ENCODE results near the gene NT5DC3. TPM values are rescaled to one million over a fixed set of nuclear protein-coding genes. Genes with fewer than 3 reads are reported as not detected.

Gene NT5DC3
- total RNA-seq, 3 donors from 2014 or later, result 13.7 to 283 (median 18.0) TPM

GRCh38 chr12:103830025-103830725, 10.9 kb downstream of the NT5DC3 start:
- intact Hi-C loops (cut with DNase I, micrococcal nuclease), result no loop called here
- DNase-seq (no peak), ATAC-seq (no peak)
- Histone ChIP-seq H3K36me3 (ENCODE audit: low read depth) (no peaks in the 10 kb centered on the region), H3K4me3 (no peak overlapping the region), H3K4me1 (ENCODE audit: low read depth) (no peaks in the 10 kb centered on the region), H3K9me3 (no peaks in the 10 kb centered on the region)
- no peak for TF ChIP-seq CTCF (IDR thresholded peaks at IDR 0.05)

GRCh38 chr12:103829092-103829491, 11.9 kb downstream of the NT5DC3 start:
- TF ChIP-seq CTCF (IDR thresholded peaks at IDR 0.05), result no peak
- ATAC-seq, result peak; percentile 51
- no peak for DNase-seq
- Histone ChIP-seq H3K4me3 (no peak overlapping the region), H3K4me1 (ENCODE audit: low read depth) (no peaks in the 10 kb centered on the region), H3K9me3 (no peaks in the 10 kb centered on the region), H3K36me3 (ENCODE audit: low read depth) (no peaks in the 10 kb centered on the region)
- intact Hi-C loops (cut with DNase I, micrococcal nuclease), result no loop called here

- no peaks in the 10 kb centered on the region for H3K36me3 ChIP-seq (ENCODE audit: low read depth)
- no peak for TF ChIP-seq CTCF (IDR thresholded peaks at IDR 0.05)
- H3K9me3 ChIP-seq, result no peaks in the 10 kb centered on the region
- intact Hi-C loops (cut with DNase I, micrococcal nuclease), result no loop called here
- H3K4me3 ChIP-seq, result no peak overlapping the region
- no peaks in the 10 kb centered on the region for H3K4me1 ChIP-seq (ENCODE audit: low read depth)
- no peak for DNase-seq
- no peak for ATAC-seq
These were observed 13.1 kb downstream of the NT5DC3 start for GRCh38 chr12:103827911-103828391.

GRCh38 chr12:103824845-103825244, 16.2 kb downstream of the NT5DC3 start:
- H3K9me3 ChIP-seq, result peaks cover 4% of the 10 kb centered on the region
- DNase-seq, result no peak

GRCh38 chr12:103824290-103824689, 16.7 kb downstream of the NT5DC3 start:
- DNase-seq (peak in 1 of 3 donors; percentile 60), ATAC-seq (peak; percentile 93)
- Histone ChIP-seq H3K36me3 (ENCODE audit: low read depth) (no peaks in the 10 kb centered on the region), H3K9me3 (peaks cover 4% of the 10 kb centered on the region), H3K4me1 (ENCODE audit: low read depth) (no peaks in the 10 kb centered on the region), H3K4me3 (no peak overlapping the region)
- TF ChIP-seq CTCF (IDR thresholded peaks at IDR 0.05), result no peak
- intact Hi-C loops (cut with DNase I, micrococcal nuclease), result no loop called here

More at GRCh38 chr12:103824845-103825244, 16.2 kb downstream of the NT5DC3 start:
- H3K4me3 ChIP-seq, result no peak overlapping the region
- intact Hi-C loops (cut with DNase I, micrococcal nuclease), result no loop called here
- H3K36me3 ChIP-seq (ENCODE audit: low read depth), result no peaks in the 10 kb centered on the region
- no peak for TF ChIP-seq CTCF (IDR thresholded peaks at IDR 0.05)
- ATAC-seq, result peak; percentile 42
- no peaks in the 10 kb centered on the region for H3K4me1 ChIP-seq (ENCODE audit: low read depth)

Measured in mucosa of descending colon (tissue), 3 donors.